ENCODE measurements around the gene SH3RF2. TPM values are rescaled to one million over a fixed set of nuclear protein-coding genes. Genes with fewer than 3 reads are reported as not detected.

SH3RF2 gene
- total and polyA plus RNA-seq, 10 of the 15 experiments (the other 5 are each of a cell fraction or from before 2014, with no cell fraction given): 0.15 TPM; not detected in 9

DNA sequence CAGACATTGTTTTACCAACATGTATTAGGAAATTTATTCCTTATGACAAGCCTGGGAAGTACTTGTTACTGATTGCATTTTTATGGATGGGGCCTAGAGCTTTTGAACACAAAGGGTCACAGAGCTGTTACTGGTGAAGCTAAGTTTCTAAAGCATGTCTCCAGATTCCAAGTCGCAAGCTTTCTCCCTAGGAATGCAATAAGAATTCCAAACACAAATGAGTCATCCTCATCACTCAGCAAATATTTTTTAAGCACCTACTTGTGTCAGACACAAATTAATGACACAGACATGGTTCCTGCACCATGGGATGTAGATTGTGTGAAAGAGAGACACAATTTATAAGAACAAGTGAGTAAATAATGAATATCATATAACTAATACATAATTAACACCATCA, 11.0 kb upstream of the SH3RF2 start:
- Histone ChIP-seq H4K20me1 (ENCODE audit: control insufficient read depth, insufficient read depth) (no peaks in the 10 kb centered on the region), H3K4me3 (no peak overlapping the region), H3K4me2 (ENCODE audit: control insufficient read depth, insufficient read depth) (no peak overlapping the region), H3K27ac (ENCODE audit: control insufficient read depth, insufficient read depth) (no peak overlapping the region), H2AFZ (ENCODE audit: control insufficient read depth, low read depth, low read length) (no peak overlapping the region), H3K27me3 (replicated peaks in 1 of 2; ENCODE audit: control insufficient read depth in 2 of 2, insufficient read depth in 2 of 2, low read length in 1 of 2) (no peaks in the 10 kb centered on the region), H3K36me3 (ENCODE audit: control insufficient read depth in 2 of 2, insufficient read depth in 2 of 2, low read length in 1 of 2) (no peaks in the 10 kb centered on the region), H3K79me2 (ENCODE audit: control insufficient read depth, insufficient read depth, low read length) (no peaks in the 10 kb centered on the region), H3K9ac (ENCODE audit: control insufficient read depth, insufficient read depth, low read length) (no peak overlapping the region), H3K4me1 (ENCODE audit: control insufficient read depth, insufficient read depth, low read length) (no peaks in the 10 kb centered on the region), H3K9me3 (replicated peaks; ENCODE audit: control insufficient read depth, insufficient read depth, low read length) (no peaks in the 10 kb centered on the region)
- WGBS (ENCODE audit: insufficient coverage, insufficient replicate concordance, low lambda C conversion rate, missing lambda C conversion rate): 73% methylated on average over 1 of the region's 1 CpG
- FAIRE-seq (no peak), DNase-seq (ENCODE audit: low read depth, low spot score) (no peak), ATAC-seq (no peak)
- BruUV-seq (replicated peaks): no TSS peak
- SMC1A ChIA-PET (ENCODE audit: uncharacterized antibody, unreplicated experiment): no interaction called here
- POLR2A ChIA-PET: no interaction called here
- in situ Hi-C loops (cut with MboI) (no loop called here), intact Hi-C loops (cut with micrococcal nuclease; ENCODE audit: unreplicated experiment) (no loop called here)
- CTCF ChIA-PET: no interaction called here
- RAD21 ChIA-PET (ENCODE audit: unreplicated experiment): no interaction called here
- TF ChIP-seq RAD51 (IDR thresholded peaks at IDR 0.05): no peak
- no peak for TF ChIP-seq ZNF207 (IDR thresholded peaks at IDR 0.05; ENCODE audit: borderline replicate concordance)
- TF ChIP-seq BMI1 (IDR thresholded peaks at IDR 0.05; ENCODE audit: borderline replicate concordance): no peak
- no peak for TF ChIP-seq SIN3A (IDR thresholded peaks at IDR 0.05; ENCODE audit: low read depth, low read length)
- TF ChIP-seq ZNF24 (IDR thresholded peaks at IDR 0.05): no peak
- TF ChIP-seq NFYA (IDR thresholded peaks at IDR 0.05; ENCODE audit: borderline replicate concordance, low read depth, low read length): no peak
- no peak for TF ChIP-seq SUPT20H (IDR thresholded peaks at IDR 0.05; ENCODE audit: borderline replicate concordance, control insufficient read depth, low read depth, low read length)
- TF ChIP-seq RFX5 (IDR thresholded peaks at IDR 0.05; ENCODE audit: low read depth, low read length): no peak
- TF ChIP-seq, protein P1, sequence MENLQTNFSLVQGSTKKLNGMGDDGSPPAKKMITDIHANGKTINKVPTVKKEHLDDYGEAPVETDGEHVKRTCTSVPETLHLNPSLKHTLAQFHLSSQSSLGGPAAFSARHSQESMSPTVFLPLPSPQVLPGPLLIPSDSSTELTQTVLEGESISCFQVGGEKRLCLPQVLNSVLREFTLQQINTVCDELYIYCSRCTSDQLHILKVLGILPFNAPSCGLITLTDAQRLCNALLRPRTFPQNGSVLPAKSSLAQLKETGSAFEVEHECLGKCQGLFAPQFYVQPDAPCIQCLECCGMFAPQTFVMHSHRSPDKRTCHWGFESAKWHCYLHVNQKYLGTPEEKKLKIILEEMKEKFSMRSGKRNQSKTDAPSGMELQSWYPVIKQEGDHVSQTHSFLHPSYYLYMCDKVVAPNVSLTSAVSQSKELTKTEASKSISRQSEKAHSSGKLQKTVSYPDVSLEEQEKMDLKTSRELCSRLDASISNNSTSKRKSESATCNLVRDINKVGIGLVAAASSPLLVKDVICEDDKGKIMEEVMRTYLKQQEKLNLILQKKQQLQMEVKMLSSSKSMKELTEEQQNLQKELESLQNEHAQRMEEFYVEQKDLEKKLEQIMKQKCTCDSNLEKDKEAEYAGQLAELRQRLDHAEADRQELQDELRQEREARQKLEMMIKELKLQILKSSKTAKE (IDR thresholded peaks at IDR 0.05; ENCODE audit: low read depth, poor library complexity, severe bottlenecking): no peak
- no peak for TF ChIP-seq TAF1 (IDR thresholded peaks at IDR 0.05; ENCODE audit: borderline replicate concordance, low read depth, low read length)
- no peak for TF ChIP-seq POLR2A (IDR thresholded peaks at IDR 0.05; ENCODE audit: low read depth, low read length)
- TF ChIP-seq, protein P2, sequence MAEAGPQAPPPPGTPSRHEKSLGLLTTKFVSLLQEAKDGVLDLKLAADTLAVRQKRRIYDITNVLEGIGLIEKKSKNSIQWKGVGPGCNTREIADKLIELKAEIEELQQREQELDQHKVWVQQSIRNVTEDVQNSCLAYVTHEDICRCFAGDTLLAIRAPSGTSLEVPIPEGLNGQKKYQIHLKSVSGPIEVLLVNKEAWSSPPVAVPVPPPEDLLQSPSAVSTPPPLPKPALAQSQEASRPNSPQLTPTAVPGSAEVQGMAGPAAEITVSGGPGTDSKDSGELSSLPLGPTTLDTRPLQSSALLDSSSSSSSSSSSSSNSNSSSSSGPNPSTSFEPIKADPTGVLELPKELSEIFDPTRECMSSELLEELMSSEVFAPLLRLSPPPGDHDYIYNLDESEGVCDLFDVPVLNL (IDR thresholded peaks at IDR 0.05; ENCODE audit: low read depth, low read length): no peak
- TF ChIP-seq, protein P3, sequence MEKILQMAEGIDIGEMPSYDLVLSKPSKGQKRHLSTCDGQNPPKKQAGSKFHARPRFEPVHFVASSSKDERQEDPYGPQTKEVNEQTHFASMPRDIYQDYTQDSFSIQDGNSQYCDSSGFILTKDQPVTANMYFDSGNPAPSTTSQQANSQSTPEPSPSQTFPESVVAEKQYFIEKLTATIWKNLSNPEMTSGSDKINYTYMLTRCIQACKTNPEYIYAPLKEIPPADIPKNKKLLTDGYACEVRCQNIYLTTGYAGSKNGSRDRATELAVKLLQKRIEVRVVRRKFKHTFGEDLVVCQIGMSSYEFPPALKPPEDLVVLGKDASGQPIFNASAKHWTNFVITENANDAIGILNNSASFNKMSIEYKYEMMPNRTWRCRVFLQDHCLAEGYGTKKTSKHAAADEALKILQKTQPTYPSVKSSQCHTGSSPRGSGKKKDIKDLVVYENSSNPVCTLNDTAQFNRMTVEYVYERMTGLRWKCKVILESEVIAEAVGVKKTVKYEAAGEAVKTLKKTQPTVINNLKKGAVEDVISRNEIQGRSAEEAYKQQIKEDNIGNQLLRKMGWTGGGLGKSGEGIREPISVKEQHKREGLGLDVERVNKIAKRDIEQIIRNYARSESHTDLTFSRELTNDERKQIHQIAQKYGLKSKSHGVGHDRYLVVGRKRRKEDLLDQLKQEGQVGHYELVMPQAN (conservative IDR thresholded peaks at IDR 0.05): no peak
- TF ChIP-seq RELA (IDR thresholded peaks at IDR 0.05; ENCODE audit: borderline replicate concordance, partially characterized antibody): no peak
- TF ChIP-seq TCF7 (IDR thresholded peaks at IDR 0.05; ENCODE audit: borderline replicate concordance): no peak
- TF ChIP-seq ETV6 (conservative IDR thresholded peaks at IDR 0.05 in 1 of 2, IDR thresholded peaks at IDR 0.05 in 1 of 2; ENCODE audit: borderline replicate concordance in 1 of 2, low read depth in 1 of 2): no peak
- no peak for TF ChIP-seq CBX5 (IDR thresholded peaks at IDR 0.05; ENCODE audit: low read depth)

Measured in GM12878 (cell line).